Neural crest cell (in vitro differentiated cells): ENCODE results near the gene BMAL1. TPM values are rescaled to one million over a fixed set of nuclear protein-coding genes. Genes with fewer than 3 reads are reported as not detected.

Experiments
- DNase-seq: peaks from one replicate; pipeline ENCODE4 v3.0.0; 2021; ENCODE audit warnings: low read depth, mixed read lengths, low spot score
- H3K27ac Mint-ChIP-seq: one replicate; pipeline ENCODE4 v1.8.0; 2021; ENCODE audit warnings: mild to moderate bottlenecking, mixed read lengths; ENCODE audit not compliant: unreplicated experiment
- H3K27me3 Mint-ChIP-seq: 2 replicates; pipeline ENCODE4 v1.8.0; 2021; ENCODE audit warnings: low read depth, mild to moderate bottlenecking, mixed read lengths
- H3K36me3 Mint-ChIP-seq: 2 replicates; pipeline ENCODE4 v1.8.0; 2021; ENCODE audit warnings: low read depth, mild to moderate bottlenecking, mixed read lengths
- H3K4me1 Mint-ChIP-seq: 2 replicates; pipeline ENCODE4 v1.8.0; 2021; ENCODE audit warnings: mixed read lengths
- H3K4me3 Mint-ChIP-seq: one replicate; pipeline ENCODE4 v1.8.0; 2021; ENCODE audit warnings: mild to moderate bottlenecking, mixed read lengths
- H3K9me3 Mint-ChIP-seq: 2 replicates; pipeline ENCODE4 v1.8.0; 2021; ENCODE audit warnings: mixed read lengths
- total RNA-seq: library from RNA; stranded (reverse); gene quantifications from 2 replicates; pipeline ENCODE4 v1.2.1, GENCODE V29; 2021
- TF ChIP-seq, protein P1 (sequence below): fragments of 200-600 bp; sonication (generic); conservative IDR thresholded peaks from 2 replicates; pipeline ENCODE4 v1.5.0; 2021; ENCODE audit warnings: antibody characterized with exemption, mild to moderate bottlenecking

The BMAL1 gene
- total RNA-seq, 1 donor from 2014 or later, result 5.1 TPM

DNA sequence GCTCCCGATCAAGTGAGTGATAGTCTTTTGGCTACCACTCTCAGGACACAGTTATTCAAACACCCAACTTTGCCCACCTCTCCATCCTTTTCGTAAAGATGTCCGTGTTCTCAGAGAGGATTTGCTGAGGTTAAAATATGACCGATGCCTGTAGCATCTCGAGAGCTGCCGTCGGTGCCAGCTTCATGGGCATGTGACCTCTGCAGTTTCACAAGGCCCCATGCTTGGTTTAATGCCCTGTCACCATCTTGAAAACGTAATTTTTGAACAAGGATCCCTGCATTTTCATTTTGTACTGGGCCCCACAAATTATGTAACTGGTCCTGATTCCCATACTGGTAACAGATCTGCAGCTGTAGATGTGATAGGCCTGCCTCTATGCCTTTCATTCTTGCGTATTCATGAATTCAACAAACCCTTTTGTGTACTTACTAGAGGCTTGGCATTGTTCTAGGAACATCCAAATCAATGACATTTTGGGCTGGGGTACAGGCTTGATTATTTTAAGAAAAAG lies 85.1 kb downstream of the BMAL1 start:
- TF ChIP-seq, protein P1, sequence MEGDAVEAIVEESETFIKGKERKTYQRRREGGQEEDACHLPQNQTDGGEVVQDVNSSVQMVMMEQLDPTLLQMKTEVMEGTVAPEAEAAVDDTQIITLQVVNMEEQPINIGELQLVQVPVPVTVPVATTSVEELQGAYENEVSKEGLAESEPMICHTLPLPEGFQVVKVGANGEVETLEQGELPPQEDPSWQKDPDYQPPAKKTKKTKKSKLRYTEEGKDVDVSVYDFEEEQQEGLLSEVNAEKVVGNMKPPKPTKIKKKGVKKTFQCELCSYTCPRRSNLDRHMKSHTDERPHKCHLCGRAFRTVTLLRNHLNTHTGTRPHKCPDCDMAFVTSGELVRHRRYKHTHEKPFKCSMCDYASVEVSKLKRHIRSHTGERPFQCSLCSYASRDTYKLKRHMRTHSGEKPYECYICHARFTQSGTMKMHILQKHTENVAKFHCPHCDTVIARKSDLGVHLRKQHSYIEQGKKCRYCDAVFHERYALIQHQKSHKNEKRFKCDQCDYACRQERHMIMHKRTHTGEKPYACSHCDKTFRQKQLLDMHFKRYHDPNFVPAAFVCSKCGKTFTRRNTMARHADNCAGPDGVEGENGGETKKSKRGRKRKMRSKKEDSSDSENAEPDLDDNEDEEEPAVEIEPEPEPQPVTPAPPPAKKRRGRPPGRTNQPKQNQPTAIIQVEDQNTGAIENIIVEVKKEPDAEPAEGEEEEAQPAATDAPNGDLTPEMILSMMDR, result no peak
- no peaks in the 10 kb centered on the region for H3K9me3 Mint-ChIP-seq
- DNase-seq, result no peak
- peaks cover 6% of the 10 kb centered on the region for H3K36me3 Mint-ChIP-seq
- H3K27ac Mint-ChIP-seq, result no peak overlapping the region
- H3K27me3 Mint-ChIP-seq, result no peaks in the 10 kb centered on the region
- peaks cover 28% of the 10 kb centered on the region for H3K4me1 Mint-ChIP-seq
- no peak overlapping the region for H3K4me3 Mint-ChIP-seq

DNA sequence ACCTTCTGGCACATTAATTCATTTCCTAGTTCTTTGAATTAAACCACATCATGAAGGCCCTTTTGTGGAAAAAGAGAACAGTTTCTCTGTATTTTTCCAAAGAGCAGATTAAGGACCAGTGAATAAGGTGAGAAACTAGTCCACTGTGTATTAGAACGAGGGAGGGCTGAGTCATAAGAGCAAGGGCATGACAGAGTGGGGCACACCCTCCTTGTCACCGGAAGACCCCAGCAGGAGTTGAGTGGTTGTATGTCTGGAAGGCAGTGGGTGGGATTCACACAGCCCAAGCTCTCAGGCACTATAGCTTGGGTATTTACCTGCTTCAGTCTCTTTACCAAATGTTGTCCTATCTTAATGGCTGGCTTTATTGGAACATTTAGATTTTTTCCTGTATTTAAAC lies 86.8 kb downstream of the BMAL1 start:
- Mint-ChIP-seq H3K36me3 (peaks cover 6% of the 10 kb centered on the region), H3K9me3 (no peaks in the 10 kb centered on the region), H3K27ac (no peak overlapping the region), H3K4me1 (peaks cover 14% of the 10 kb centered on the region), H3K27me3 (no peaks in the 10 kb centered on the region), H3K4me3 (no peak overlapping the region)
- DNase-seq, result no peak
- TF ChIP-seq, protein P1, result no peak

DNA sequence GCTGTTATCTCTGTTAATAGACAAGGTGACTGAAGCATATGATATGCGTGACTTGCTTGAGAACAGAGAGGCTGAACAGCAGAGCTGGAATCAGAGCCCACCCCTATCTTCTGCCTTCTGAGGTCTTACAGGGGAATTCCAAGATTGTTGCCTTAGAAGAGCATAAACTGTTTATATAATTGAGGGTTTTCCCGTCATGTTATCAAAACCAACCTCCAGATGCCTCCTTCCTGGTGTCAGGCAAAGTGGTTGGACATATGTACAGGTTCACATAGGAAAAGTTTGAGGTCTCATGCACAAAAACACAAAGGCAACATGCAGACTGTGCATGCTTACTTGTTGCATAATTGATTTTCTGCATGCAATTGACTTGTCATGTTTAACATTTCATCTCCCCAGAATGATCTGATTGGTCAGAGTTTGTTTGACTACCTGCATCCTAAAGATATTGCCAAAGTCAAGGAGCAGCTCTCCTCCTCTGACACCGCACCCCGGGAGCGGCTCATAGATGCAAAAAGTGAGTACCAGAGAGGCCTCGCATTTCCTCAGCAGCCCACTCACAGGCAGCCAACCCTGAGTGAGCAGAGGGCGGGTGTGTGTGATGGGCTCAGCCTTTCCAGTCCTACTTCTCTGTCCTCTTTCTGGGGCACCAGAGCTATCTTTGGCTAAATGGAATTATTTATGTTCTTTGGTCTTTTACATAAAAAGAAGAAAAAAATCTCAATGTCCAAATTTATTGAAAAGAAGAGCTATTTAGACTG lies 88.9 kb downstream of the BMAL1 start:
- TF ChIP-seq, protein P1, result no peak
- Mint-ChIP-seq H3K36me3 (peaks cover under 1% of the 10 kb centered on the region), H3K27ac (no peak overlapping the region), H3K4me1 (no peaks in the 10 kb centered on the region), H3K27me3 (no peaks in the 10 kb centered on the region), H3K9me3 (no peaks in the 10 kb centered on the region), H3K4me3 (no peak overlapping the region)
- no peak for DNase-seq

GRCh38 chr11:13367115-13367514 lies 89.5 kb downstream of the BMAL1 start:
- Mint-ChIP-seq H3K27ac (no peak overlapping the region), H3K27me3 (no peaks in the 10 kb centered on the region), H3K9me3 (no peaks in the 10 kb centered on the region), H3K4me1 (no peaks in the 10 kb centered on the region), H3K4me3 (no peak overlapping the region), H3K36me3 (no peaks in the 10 kb centered on the region)
- TF ChIP-seq, protein P1, result no peak
- no peak for DNase-seq

GRCh38 chr11:13368041-13368446 lies 90.5 kb downstream of the BMAL1 start:
- Mint-ChIP-seq H3K4me3 (no peak overlapping the region), H3K27me3 (no peaks in the 10 kb centered on the region), H3K27ac (no peak overlapping the region), H3K9me3 (no peaks in the 10 kb centered on the region), H3K4me1 (no peaks in the 10 kb centered on the region), H3K36me3 (no peaks in the 10 kb centered on the region)
- no peak for DNase-seq
- TF ChIP-seq, protein P1, result no peak
